B cell (primary cell): ENCODE data around the gene ELFN1. TPM values are rescaled to one million over a fixed set of nuclear protein-coding genes. Genes with fewer than 3 reads are reported as not detected.

Experiments used
- ATAC-seq: fragments of 200-7000 bp; cut with Tn5 transposase; one replicate; pipeline ENCODE4 v1.10.0; 2021; ENCODE audit warnings: low read depth, mild to moderate bottlenecking, moderate number of reproducible peaks, moderate library complexity
- CTCF ChIA-PET: fragments of 350-600 bp; sonication (Branson Sonifier 250); formaldehyde crosslinking; loops from one replicate; lab custom pipeline; 2021; ENCODE audit warnings: antibody characterized with exemption, inconsistent platforms; lab: Charles Lee
- POLR2A ChIA-PET: fragments of 350-600 bp; sonication (Branson Sonifier 250); formaldehyde crosslinking; loops from one replicate; lab custom pipeline; 2021; ENCODE audit warnings: antibody characterized with exemption; lab: Charles Lee
- DNase-seq: peaks from one replicate; pipeline ENCODE4 v3.0.0; 2013
- H2AFZ ChIP-seq: 2 replicates; pipeline ENCODE4 v1.6.1; 2012; ENCODE audit warnings: mild to moderate bottlenecking, low read depth, low read length; ENCODE audit not compliant: insufficient read depth, poor library complexity, severe bottlenecking
- H3K27ac ChIP-seq, 2 donors: 1 replicate in 1 of 2; 2 replicates in 1 of 2; pipeline ENCODE4 v1.5.1; 2012 to 2013; ENCODE audit warnings: low read length in 2 of 2, mild to moderate bottlenecking in 2 of 2, moderate library complexity in 1 of 2
- H3K27me3 ChIP-seq, 4 experiments: fragments of 200-600 bp in 1 of 4; sonication (generic) in 1 of 4; replicated peaks in 1 of 4; 1 replicate in 2 of 4; 2 replicates in 2 of 4; pipeline versions ENCODE4 v1.6.1 to v1.7.0; 2013 to 2016; ENCODE audit warnings: low read length in 3 of 4, mild to moderate bottlenecking in 2 of 4, mixed read lengths in 1 of 4, moderate library complexity in 1 of 4; ENCODE audit not compliant: insufficient read depth in 4 of 4, control insufficient read depth in 3 of 4; ENCODE audit errors: control extremely low read depth in 1 of 4
- H3K36me3 ChIP-seq, 2 experiments: replicated peaks in 1 of 2; 1 replicate in 1 of 2; 2 replicates in 1 of 2; pipeline versions ENCODE4 v1.6.1 to v1.7.1; 2013; ENCODE audit warnings: low read length in 1 of 2; ENCODE audit not compliant: insufficient read depth in 2 of 2, control insufficient read depth in 1 of 2; ENCODE audit errors: control extremely low read depth in 1 of 2, extremely low read depth in 1 of 2
- H3K4me1 ChIP-seq, 2 donors: fragments of 200-600 bp in 1 of 2; sonication (generic) in 1 of 2; 1 replicate in 1 of 2; 2 replicates in 1 of 2; pipeline versions ENCODE4 v1.5.1 to v1.6.1; 2013 to 2017; ENCODE audit warnings: low read length in 2 of 2; ENCODE audit not compliant: control insufficient read depth in 2 of 2, insufficient read depth in 2 of 2
- H3K4me2 ChIP-seq: replicated peaks from 2 replicates; pipeline ENCODE3; 2012; ENCODE audit warnings: mild to moderate bottlenecking, low read depth, low read length; ENCODE audit not compliant: poor library complexity, severe bottlenecking
- H3K4me3 ChIP-seq, 5 experiments: fragments of 200-600 bp in 1 of 5; sonication (generic) in 1 of 5; 1 replicate in 3 of 5; 2 replicates in 2 of 5; pipeline versions ENCODE4 v1.5.1 to v1.7.0; 2011 to 2016; ENCODE audit warnings: low read length in 4 of 5, mild to moderate bottlenecking in 4 of 5, low read depth in 2 of 5, control low read depth in 1 of 5, moderate library complexity in 1 of 5; ENCODE audit not compliant: insufficient read depth in 1 of 5; ENCODE audit errors: control extremely low read depth in 1 of 5, extremely low read depth in 1 of 5
- H3K79me2 ChIP-seq: fragments of 200-600 bp; sonication (generic); one replicate; pipeline ENCODE4 v1.6.0; 2016; ENCODE audit warnings: low read length; ENCODE audit not compliant: control insufficient read depth, insufficient read depth
- H3K9ac ChIP-seq: fragments of 200-600 bp; sonication (generic); 2 replicates; pipeline ENCODE4 v1.6.1; 2017; ENCODE audit warnings: mild to moderate bottlenecking, low read length, moderate library complexity
- H3K9me3 ChIP-seq, 3 donors: one replicate each; pipeline versions ENCODE4 v1.6.1 to v1.7.1; 2013; ENCODE audit warnings: low read length in 2 of 3; ENCODE audit not compliant: control insufficient read depth in 2 of 3, insufficient read depth in 1 of 3; ENCODE audit errors: control extremely low read depth in 1 of 3
- H4K20me1 ChIP-seq: 2 replicates; pipeline ENCODE4 v1.6.0; 2012; ENCODE audit warnings: mild to moderate bottlenecking, low read length; ENCODE audit not compliant: insufficient read depth, control insufficient read depth, poor library complexity, severe bottlenecking
- H3K27ac Mint-ChIP-seq: one replicate; pipeline ENCODE4 v1.8.0; 2021; ENCODE audit warnings: mixed read lengths
- H3K27me3 Mint-ChIP-seq: one replicate; pipeline ENCODE4 v1.8.0; 2021; ENCODE audit warnings: mixed read lengths
- H3K4me1 Mint-ChIP-seq: one replicate; pipeline ENCODE4 v1.8.0; 2021; ENCODE audit warnings: mixed read lengths
- H3K4me3 Mint-ChIP-seq: one replicate; pipeline ENCODE4 v1.8.0; 2021; ENCODE audit warnings: mixed read lengths
- H3K9me3 Mint-ChIP-seq: one replicate; pipeline ENCODE4 v1.8.0; 2022; ENCODE audit warnings: mixed read lengths; ENCODE audit not compliant: insufficient read depth
- EZH2 ChIP-seq: IDR thresholded peaks from 2 replicates; pipeline ENCODE4 v1.6.1; 2012; ENCODE audit warnings: borderline replicate concordance, low read depth, mild to moderate bottlenecking, moderate library complexity, low read length; ENCODE audit not compliant: insufficient read depth, poor library complexity, severe bottlenecking
- WGBS: methylation state at CpG from one replicate; pipeline ENCODE4 v1.1.5; 2013; ENCODE audit warnings: missing lambda C conversion rate; ENCODE audit not compliant: insufficient coverage; 5-methylcytosine and 5-hydroxymethylcytosine counted together
- intact Hi-C: fragments of 100-400 bp; cut with micrococcal nuclease; formaldehyde crosslinking; loops from one replicate; pipeline ENCODE4 v1.10.0; 2022
- polyA plus RNA-seq: library from polyadenylated mRNA; depleted of rRNA; stranded (reverse); fragments of >200 nt; gene quantifications from 2 replicates; pipeline ENCODE4 v1.2.3, GENCODE V29; 2012
- total RNA-seq, 2 donors: library from RNA; stranded (reverse); fragments of 120-200 nt in 1 of 2; gene quantifications; 1 replicate in 1 of 2; 2 replicates in 1 of 2; pipeline versions ENCODE4 v1.2.3 to v1.2.4, GENCODE V29; 2013 to 2022
- TF ChIP-seq, protein P1 (sequence below): fragments of 200-600 bp; IDR thresholded peaks from one replicate; pipeline ENCODE4 v1.8.0; 2022; ENCODE audit warnings: antibody characterized with exemption, mild to moderate bottlenecking

Gene ELFN1
- total and polyA plus RNA-seq, 2 donors (not counting 1 experiment from before 2014, with no cell fraction given) = 0.12 TPM; not detected in 1

DNA sequence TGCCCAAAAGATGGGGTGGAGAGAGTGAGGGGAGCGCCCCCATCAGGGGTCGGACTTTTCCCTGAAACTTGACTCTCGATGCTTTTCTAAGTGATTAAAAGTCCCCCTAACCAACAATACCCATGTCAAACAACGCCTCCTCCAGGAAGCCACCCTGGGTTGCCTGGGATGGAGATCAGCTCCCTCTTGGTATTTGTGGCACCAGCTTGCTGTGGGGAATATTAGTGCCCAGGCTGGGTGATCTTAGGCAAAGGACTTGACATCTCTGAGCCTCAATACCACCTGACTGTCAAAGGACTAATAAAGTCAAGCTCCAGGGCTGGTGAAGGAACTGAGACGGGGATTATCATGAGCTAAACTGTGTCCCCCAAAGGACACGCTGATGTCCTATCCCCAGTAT, 18.2 kb upstream of the ELFN1 start:
- Mint-ChIP-seq H3K4me1 (no peaks in the 10 kb centered on the region), H3K4me3 (no peak overlapping the region), H3K27me3 (peaks cover 34% of the 10 kb centered on the region), H3K27ac (no peak overlapping the region), H3K9me3 (no peaks in the 10 kb centered on the region)
- H3K4me2 ChIP-seq = no peak overlapping the region
- no peaks in the 10 kb centered on the region for H4K20me1 ChIP-seq
- ChIA-PET POLR2A (no interaction called here), CTCF (no interaction called here)
- ATAC-seq = no peak
- H3K79me2 ChIP-seq = no peaks in the 10 kb centered on the region
- peaks cover 0 to 16% (median 5%) of the 10 kb centered on the region in 4 experiments for H3K27me3 ChIP-seq
- no peaks in the 10 kb centered on the region for H3K36me3 ChIP-seq
- no peak for TF ChIP-seq EZH2
- TF ChIP-seq, protein P1, sequence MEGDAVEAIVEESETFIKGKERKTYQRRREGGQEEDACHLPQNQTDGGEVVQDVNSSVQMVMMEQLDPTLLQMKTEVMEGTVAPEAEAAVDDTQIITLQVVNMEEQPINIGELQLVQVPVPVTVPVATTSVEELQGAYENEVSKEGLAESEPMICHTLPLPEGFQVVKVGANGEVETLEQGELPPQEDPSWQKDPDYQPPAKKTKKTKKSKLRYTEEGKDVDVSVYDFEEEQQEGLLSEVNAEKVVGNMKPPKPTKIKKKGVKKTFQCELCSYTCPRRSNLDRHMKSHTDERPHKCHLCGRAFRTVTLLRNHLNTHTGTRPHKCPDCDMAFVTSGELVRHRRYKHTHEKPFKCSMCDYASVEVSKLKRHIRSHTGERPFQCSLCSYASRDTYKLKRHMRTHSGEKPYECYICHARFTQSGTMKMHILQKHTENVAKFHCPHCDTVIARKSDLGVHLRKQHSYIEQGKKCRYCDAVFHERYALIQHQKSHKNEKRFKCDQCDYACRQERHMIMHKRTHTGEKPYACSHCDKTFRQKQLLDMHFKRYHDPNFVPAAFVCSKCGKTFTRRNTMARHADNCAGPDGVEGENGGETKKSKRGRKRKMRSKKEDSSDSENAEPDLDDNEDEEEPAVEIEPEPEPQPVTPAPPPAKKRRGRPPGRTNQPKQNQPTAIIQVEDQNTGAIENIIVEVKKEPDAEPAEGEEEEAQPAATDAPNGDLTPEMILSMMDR = no peak
- peaks cover 0 to 3% (median 0%) of the 10 kb centered on the region in 3 donors for H3K9me3 ChIP-seq
- intact Hi-C loops = no loop called here
- H3K4me1 ChIP-seq = peaks cover 0 to 3% of the 10 kb centered on the region in 2 donors
- 90% methylated on average over 2 of the region's 6 CpGs for WGBS
- H3K27ac ChIP-seq = no peak overlapping the region
- H3K9ac ChIP-seq = no peak overlapping the region
- no peak overlapping the region for H2AFZ ChIP-seq
- no peak overlapping the region for H3K4me3 ChIP-seq
- no peak for DNase-seq

DNA sequence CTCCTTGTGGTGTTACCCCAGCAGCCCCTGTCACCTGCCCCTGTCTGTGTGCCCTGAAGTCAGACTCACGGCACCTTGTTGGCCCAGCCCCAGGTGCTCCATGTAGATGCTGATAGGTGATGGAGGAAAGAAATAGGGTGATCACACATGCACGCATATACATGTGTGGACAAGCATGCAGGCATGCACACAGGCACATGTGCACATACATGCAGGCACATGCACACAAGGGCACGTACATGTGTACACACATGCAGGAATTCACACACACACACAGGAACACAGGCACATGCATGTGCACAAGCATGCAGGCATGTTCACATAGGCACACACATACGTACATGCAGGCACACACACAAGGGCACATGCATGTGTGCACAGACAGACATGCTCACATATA, 16.6 kb upstream of the ELFN1 start:
- ChIA-PET CTCF (no interaction called here), POLR2A (no interaction called here)
- no peak overlapping the region for H3K4me3 Mint-ChIP-seq
- H3K36me3 ChIP-seq = no peaks in the 10 kb centered on the region
- H3K9me3 ChIP-seq = peaks cover 0 to 3% (median 0%) of the 10 kb centered on the region in 3 donors
- H4K20me1 ChIP-seq = no peaks in the 10 kb centered on the region
- intact Hi-C loops = no loop called here
- no peak overlapping the region for H3K9ac ChIP-seq
- ATAC-seq (no peak), DNase-seq (no peak)
- H2AFZ ChIP-seq = no peak overlapping the region
- H3K4me2 ChIP-seq = no peak overlapping the region
- no peak for TF ChIP-seq EZH2
- TF ChIP-seq, protein P1 = no peak
- H3K4me3 ChIP-seq = no peak overlapping the region
- no peak overlapping the region for H3K27ac Mint-ChIP-seq
- no peak overlapping the region for H3K27ac ChIP-seq
- H3K4me1 Mint-ChIP-seq = no peaks in the 10 kb centered on the region
- peaks cover 28% of the 10 kb centered on the region for H3K27me3 Mint-ChIP-seq
- H3K27me3 ChIP-seq = peaks cover 0 to 22% (median 5%) of the 10 kb centered on the region in 4 experiments
- H3K4me1 ChIP-seq = no peaks in the 10 kb centered on the region
- 100% methylated on average over 4 of the region's 4 CpGs for WGBS
- no peaks in the 10 kb centered on the region for H3K9me3 Mint-ChIP-seq
- no peaks in the 10 kb centered on the region for H3K79me2 ChIP-seq
